HepG2 (cell line): ENCODE data around the gene MCM10.

ENCODE experiments used
- ATF2 ChIP-seq: sonication (generic); formaldehyde crosslinking; IDR thresholded peaks from 2 replicates; pipeline ENCODE4 v1.4.0; 2020; ENCODE audit warnings: missing genetic modification reagents
- CSRNP1 ChIP-seq: sonication (generic); formaldehyde crosslinking; IDR thresholded peaks from 2 replicates; pipeline ENCODE4 v1.8.1; 2023; ENCODE audit warnings: mild to moderate bottlenecking, missing genetic modification reagents
- CTCF ChIP-seq: sonication (generic); formaldehyde crosslinking; IDR thresholded peaks from 2 replicates; pipeline ENCODE4 v1.5.0; 2020; ENCODE audit warnings: mild to moderate bottlenecking, missing genetic modification reagents, moderate library complexity
- EZH2 ChIP-seq: conservative IDR thresholded peaks from 2 replicates; pipeline ENCODE4 v1.6.1; 2012; ENCODE audit warnings: mild to moderate bottlenecking, low read depth, low read length, moderate library complexity
- HOXA9 ChIP-seq: sonication (generic); formaldehyde crosslinking; IDR thresholded peaks from 2 replicates; pipeline ENCODE4 v1.8.1; 2022; ENCODE audit warnings: missing genetic modification reagents, mild to moderate bottlenecking, moderate library complexity, borderline replicate concordance
- IRF2 ChIP-seq: IDR thresholded peaks from 2 replicates; pipeline ENCODE4 v1.6.1; 2018; ENCODE audit warnings: missing genetic modification reagents, missing compliant biosample characterization
- PHF8 ChIP-seq: sonication (generic); formaldehyde crosslinking; IDR thresholded peaks from 2 replicates; pipeline ENCODE4 v1.5.0; 2020; ENCODE audit warnings: missing genetic modification reagents
- SAP130 ChIP-seq: IDR thresholded peaks from 2 replicates; pipeline ENCODE4 v1.6.1; 2016; ENCODE audit warnings: low read depth
- TCF12 ChIP-seq, 2 experiments: fragments of 450-650 bp in 1 of 2; sonication (generic) in 1 of 2; formaldehyde crosslinking in 1 of 2; IDR thresholded peaks; 2 replicates each; pipeline versions ENCODE4 v1.6.1 to v1.8.0; 2017 to 2022; ENCODE audit warnings: antibody characterized with exemption in 1 of 2, mild to moderate bottlenecking in 1 of 2, missing genetic modification reagents in 1 of 2, moderate library complexity in 1 of 2
- THAP7 ChIP-seq: sonication (generic); formaldehyde crosslinking; IDR thresholded peaks from 2 replicates; pipeline ENCODE4 v1.8.1; 2023; ENCODE audit warnings: mild to moderate bottlenecking, missing genetic modification reagents
- ZBTB34 ChIP-seq: sonication (generic); formaldehyde crosslinking; IDR thresholded peaks from 2 replicates; pipeline ENCODE4 v1.8.0; 2022; ENCODE audit warnings: mild to moderate bottlenecking, missing genetic modification reagents
- ZFP90 ChIP-seq: sonication (generic); formaldehyde crosslinking; IDR thresholded peaks from 2 replicates; pipeline ENCODE4 v1.8.0; 2022; ENCODE audit warnings: missing genetic modification reagents, mild to moderate bottlenecking, inconsistent platforms, borderline replicate concordance
- ZKSCAN1 ChIP-seq: fragments of 150-350 bp; IDR thresholded peaks from 2 replicates; pipeline ENCODE4 v1.6.1; 2014; ENCODE audit warnings: low read length

- TF ChIP-seq CSRNP1 (no peak), CTCF (CRISPR knock-in tag) (no peak), ATF2 (CRISPR knock-in tag) (no peak), THAP7 (CRISPR knock-in tag) (no peak), ZFP90 (CRISPR knock-in tag) (no peak), TCF12 (IDR thresholded peaks at IDR 0.05) (no peak), TCF12 (CRISPR knock-in tag; IDR thresholded peaks at IDR 0.05) (no peak), ZBTB34 (CRISPR knock-in tag) (no peak), HOXA9 (CRISPR knock-in tag) (no peak), SAP130 (CRISPR knock-in tag) (no peak), ZKSCAN1 (no peak), IRF2 (CRISPR knock-in tag) (no peak), EZH2 (no peak), PHF8 (CRISPR knock-in tag) (no peak)
These were observed 42.5 kb upstream of the MCM10 start for GRCh38 chr10:13118784-13119410.
